WTC11 (cell line): ENCODE results near the gene STON2.

Experiments
- SMAD4 ChIP-seq: sonication (generic); formaldehyde crosslinking; IDR thresholded peaks from 2 replicates; pipeline ENCODE4 v1.8.0; 2022; ENCODE audit warnings: mild to moderate bottlenecking, missing genetic modification reagents
- TEAD4 ChIP-seq: sonication (generic); formaldehyde crosslinking; IDR thresholded peaks from 2 replicates; pipeline ENCODE4 v1.8.0; 2022; ENCODE audit warnings: mild to moderate bottlenecking, missing genetic modification reagents
- ZNF219 ChIP-seq: sonication (generic); formaldehyde crosslinking; IDR thresholded peaks from 2 replicates; pipeline ENCODE4 v1.8.0; 2023; ENCODE audit warnings: missing genetic modification reagents, mild to moderate bottlenecking, borderline replicate concordance
- TF ChIP-seq, protein P1 (sequence below): fragments of 200-600 bp; IDR thresholded peaks from 2 replicates; pipeline ENCODE4 v1.8.0; 2022; ENCODE audit warnings: antibody characterized with exemption

DNA sequence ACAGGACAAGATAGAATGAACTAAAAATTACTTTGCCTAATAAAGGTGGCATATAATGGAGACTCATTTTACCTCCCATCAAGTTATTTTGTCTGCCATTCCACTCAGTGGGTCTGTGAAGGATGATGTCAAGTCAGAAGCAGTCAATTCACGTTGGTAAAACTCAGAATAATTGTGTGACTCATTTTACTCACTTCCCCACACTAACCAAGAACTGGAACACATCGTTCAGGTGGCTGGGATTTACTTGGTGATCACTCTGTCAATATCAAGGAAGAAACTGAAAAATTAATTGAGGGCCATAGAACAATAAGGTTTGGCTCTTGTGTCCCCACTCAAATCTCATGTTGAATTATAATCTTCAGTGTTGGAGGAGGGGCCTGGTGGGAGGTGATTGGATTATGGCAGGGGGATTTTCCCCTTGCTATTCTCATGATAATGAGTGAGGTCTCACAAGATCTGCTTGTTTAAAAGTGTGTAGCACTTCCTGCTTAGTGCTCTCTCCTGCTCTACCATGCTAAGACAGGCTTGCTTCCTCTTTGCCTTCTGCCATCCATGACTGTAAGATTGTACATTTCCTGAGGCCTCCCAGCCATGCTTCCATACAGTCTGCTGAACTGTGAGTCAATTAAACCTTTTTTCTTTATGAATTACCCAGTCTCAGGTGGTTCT is 143.7 kb downstream of the STON2 start:
- TF ChIP-seq, protein P1, sequence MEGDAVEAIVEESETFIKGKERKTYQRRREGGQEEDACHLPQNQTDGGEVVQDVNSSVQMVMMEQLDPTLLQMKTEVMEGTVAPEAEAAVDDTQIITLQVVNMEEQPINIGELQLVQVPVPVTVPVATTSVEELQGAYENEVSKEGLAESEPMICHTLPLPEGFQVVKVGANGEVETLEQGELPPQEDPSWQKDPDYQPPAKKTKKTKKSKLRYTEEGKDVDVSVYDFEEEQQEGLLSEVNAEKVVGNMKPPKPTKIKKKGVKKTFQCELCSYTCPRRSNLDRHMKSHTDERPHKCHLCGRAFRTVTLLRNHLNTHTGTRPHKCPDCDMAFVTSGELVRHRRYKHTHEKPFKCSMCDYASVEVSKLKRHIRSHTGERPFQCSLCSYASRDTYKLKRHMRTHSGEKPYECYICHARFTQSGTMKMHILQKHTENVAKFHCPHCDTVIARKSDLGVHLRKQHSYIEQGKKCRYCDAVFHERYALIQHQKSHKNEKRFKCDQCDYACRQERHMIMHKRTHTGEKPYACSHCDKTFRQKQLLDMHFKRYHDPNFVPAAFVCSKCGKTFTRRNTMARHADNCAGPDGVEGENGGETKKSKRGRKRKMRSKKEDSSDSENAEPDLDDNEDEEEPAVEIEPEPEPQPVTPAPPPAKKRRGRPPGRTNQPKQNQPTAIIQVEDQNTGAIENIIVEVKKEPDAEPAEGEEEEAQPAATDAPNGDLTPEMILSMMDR: no peak
- TF ChIP-seq SMAD4 (CRISPR knock-in tag): no peak
- no peak for TF ChIP-seq TEAD4 (CRISPR knock-in tag)
- TF ChIP-seq ZNF219 (CRISPR knock-in tag): no peak
